ENCODE measurements around the gene RGS10.

Gene RGS10

GRCh38 chr10:119483839-119484238, 58.7 kb downstream of the RGS10 start:
- no peaks in the 10 kb centered on the region for H3K27me3 Mint-ChIP-seq
- H3K4me3 Mint-ChIP-seq, result no peak overlapping the region
- H3K36me3 Mint-ChIP-seq, result no peaks in the 10 kb centered on the region
- H3K4me1 Mint-ChIP-seq (ENCODE audit: low read depth), result peaks cover 17% of the 10 kb centered on the region
- H3K27ac Mint-ChIP-seq, result no peak overlapping the region
- no peaks in the 10 kb centered on the region for H3K9me3 Mint-ChIP-seq (ENCODE audit: low read depth)

GRCh38 chr10:119483001-119483400, 59.5 kb downstream of the RGS10 start:
- H3K27ac Mint-ChIP-seq, result no peak overlapping the region
- no peaks in the 10 kb centered on the region for H3K9me3 Mint-ChIP-seq (ENCODE audit: low read depth)
- no peaks in the 10 kb centered on the region for H3K36me3 Mint-ChIP-seq
- peaks cover 20% of the 10 kb centered on the region for H3K4me1 Mint-ChIP-seq (ENCODE audit: low read depth)
- no peak overlapping the region for H3K4me3 Mint-ChIP-seq
- H3K27me3 Mint-ChIP-seq, result no peaks in the 10 kb centered on the region

GRCh38 chr10:119481781-119482426, 60.6 kb downstream of the RGS10 start:
- Mint-ChIP-seq H3K27me3 (no peaks in the 10 kb centered on the region), H3K4me1 (ENCODE audit: low read depth) (peaks cover 28% of the 10 kb centered on the region), H3K4me3 (no peak overlapping the region), H3K27ac (peak overlapping the region; percentile 41), H3K9me3 (ENCODE audit: low read depth) (no peaks in the 10 kb centered on the region), H3K36me3 (no peaks in the 10 kb centered on the region)

- Mint-ChIP-seq H3K27ac (no peak overlapping the region), H3K4me3 (no peak overlapping the region), H3K4me1 (ENCODE audit: low read depth) (peaks cover 28% of the 10 kb centered on the region), H3K9me3 (ENCODE audit: low read depth) (no peaks in the 10 kb centered on the region), H3K36me3 (no peaks in the 10 kb centered on the region), H3K27me3 (no peaks in the 10 kb centered on the region)
Measured at GRCh38 chr10:119480667-119481066, 61.9 kb downstream of the RGS10 start.

GRCh38 chr10:119479532-119479931, 63.0 kb downstream of the RGS10 start:
- H3K9me3 Mint-ChIP-seq (ENCODE audit: low read depth), result no peaks in the 10 kb centered on the region
- H3K4me1 Mint-ChIP-seq (ENCODE audit: low read depth), result peaks cover 28% of the 10 kb centered on the region
- no peaks in the 10 kb centered on the region for H3K36me3 Mint-ChIP-seq
- H3K4me3 Mint-ChIP-seq, result no peak overlapping the region
- H3K27ac Mint-ChIP-seq, result peak overlapping the region; percentile 83
- H3K27me3 Mint-ChIP-seq, result no peaks in the 10 kb centered on the region

- Mint-ChIP-seq H3K36me3 (peaks cover 1% of the 10 kb centered on the region), H3K27ac (peak overlapping the region; percentile 83), H3K4me3 (peak overlapping the region; percentile 73), H3K4me1 (ENCODE audit: low read depth) (peaks cover 28% of the 10 kb centered on the region), H3K27me3 (no peaks in the 10 kb centered on the region), H3K9me3 (ENCODE audit: low read depth) (no peaks in the 10 kb centered on the region)
Measured at GRCh38 chr10:119478811-119479341, 63.6 kb downstream of the RGS10 start.

- H3K9me3 Mint-ChIP-seq (ENCODE audit: low read depth), result no peaks in the 10 kb centered on the region
- peak overlapping the region; percentile 73 for H3K4me3 Mint-ChIP-seq
Measured at GRCh38 chr10:119478111-119478802, 64.3 kb downstream of the RGS10 start.

GRCh38 chr10:119477444-119477843, 65.1 kb downstream of the RGS10 start:
- Mint-ChIP-seq H3K27ac (no peak overlapping the region), H3K27me3 (no peaks in the 10 kb centered on the region), H3K36me3 (peaks cover 2% of the 10 kb centered on the region), H3K9me3 (ENCODE audit: low read depth) (no peaks in the 10 kb centered on the region), H3K4me1 (ENCODE audit: low read depth) (peaks cover 28% of the 10 kb centered on the region), H3K4me3 (no peak overlapping the region)

More at GRCh38 chr10:119478111-119478802, 64.3 kb downstream of the RGS10 start:
- Mint-ChIP-seq H3K27ac (peak overlapping the region; percentile 83), H3K4me1 (ENCODE audit: low read depth) (peaks cover 28% of the 10 kb centered on the region), H3K27me3 (no peaks in the 10 kb centered on the region), H3K36me3 (peaks cover 2% of the 10 kb centered on the region)

GRCh38 chr10:119474606-119475005, 67.9 kb downstream of the RGS10 start:
- H3K4me1 Mint-ChIP-seq (ENCODE audit: low read depth), result peaks cover 26% of the 10 kb centered on the region

GRCh38 chr10:119473771-119474170, 68.7 kb downstream of the RGS10 start:
- Mint-ChIP-seq H3K4me1 (ENCODE audit: low read depth) (peaks cover 18% of the 10 kb centered on the region), H3K9me3 (ENCODE audit: low read depth) (no peaks in the 10 kb centered on the region), H3K36me3 (peaks cover 2% of the 10 kb centered on the region), H3K27ac (no peak overlapping the region), H3K4me3 (no peak overlapping the region), H3K27me3 (no peaks in the 10 kb centered on the region)

More at GRCh38 chr10:119474606-119475005, 67.9 kb downstream of the RGS10 start:
- Mint-ChIP-seq H3K9me3 (ENCODE audit: low read depth) (no peaks in the 10 kb centered on the region), H3K27ac (no peak overlapping the region), H3K27me3 (no peaks in the 10 kb centered on the region), H3K4me3 (no peak overlapping the region), H3K36me3 (peaks cover 2% of the 10 kb centered on the region)

- Mint-ChIP-seq H3K4me3 (no peak overlapping the region), H3K4me1 (ENCODE audit: low read depth) (peaks cover 7% of the 10 kb centered on the region), H3K36me3 (peaks cover 2% of the 10 kb centered on the region), H3K27ac (no peak overlapping the region), H3K27me3 (no peaks in the 10 kb centered on the region), H3K9me3 (ENCODE audit: low read depth) (no peaks in the 10 kb centered on the region)
Measured at GRCh38 chr10:119470920-119471702, 71.4 kb downstream of the RGS10 start.

- Mint-ChIP-seq H3K27me3 (no peaks in the 10 kb centered on the region), H3K9me3 (ENCODE audit: low read depth) (no peaks in the 10 kb centered on the region)
Measured at GRCh38 chr10:119469846-119470245, 72.7 kb downstream of the RGS10 start.

GRCh38 chr10:119469325-119469707, 73.2 kb downstream of the RGS10 start:
- Mint-ChIP-seq H3K27me3 (no peaks in the 10 kb centered on the region), H3K4me3 (no peak overlapping the region), H3K27ac (no peak overlapping the region), H3K36me3 (peaks cover 2% of the 10 kb centered on the region), H3K4me1 (ENCODE audit: low read depth) (peaks cover 10% of the 10 kb centered on the region), H3K9me3 (ENCODE audit: low read depth) (no peaks in the 10 kb centered on the region)

More at GRCh38 chr10:119469846-119470245, 72.7 kb downstream of the RGS10 start:
- Mint-ChIP-seq H3K4me1 (ENCODE audit: low read depth) (peaks cover 10% of the 10 kb centered on the region), H3K36me3 (peaks cover 2% of the 10 kb centered on the region), H3K27ac (no peak overlapping the region), H3K4me3 (no peak overlapping the region)

- Mint-ChIP-seq H3K4me1 (ENCODE audit: low read depth) (peaks cover 10% of the 10 kb centered on the region), H3K9me3 (ENCODE audit: low read depth) (no peaks in the 10 kb centered on the region), H3K36me3 (no peaks in the 10 kb centered on the region), H3K27me3 (no peaks in the 10 kb centered on the region), H3K27ac (no peak overlapping the region), H3K4me3 (no peak overlapping the region)
Measured at GRCh38 chr10:119468542-119469324, 73.8 kb downstream of the RGS10 start.
